Measurements from ENCODE around the gene DLX5. TPM values are rescaled to one million over a fixed set of nuclear protein-coding genes. Genes with fewer than 3 reads are reported as not detected.

Gene DLX5
- total and polyA plus RNA-seq, 9 of the 15 experiments (the other 6 are each of a cell fraction or from before 2014, with no cell fraction given): not detected

DNA sequence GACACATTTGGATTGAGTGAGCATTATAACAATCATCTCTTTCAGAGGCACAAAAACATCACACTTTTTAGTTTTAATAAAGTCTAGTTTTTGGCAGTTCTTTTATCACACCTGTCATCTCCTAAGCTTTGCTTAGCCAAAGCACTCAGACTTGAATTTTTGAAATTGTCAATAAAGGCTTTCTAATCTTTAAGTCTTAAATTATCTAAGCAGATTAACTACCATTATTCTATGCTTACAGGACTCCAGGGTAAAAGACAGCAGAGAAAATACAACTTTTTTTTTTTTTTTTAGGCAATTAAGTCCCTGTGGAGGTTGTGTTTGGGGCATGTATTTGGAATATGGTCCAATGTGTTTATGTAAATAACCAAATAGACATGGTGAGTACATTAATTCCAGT is 36.9 kb downstream of the DLX5 start:
- ChIA-PET POLR2A (interaction anchor here (0.7 to 1.3 kb wide), 2 partner anchors 11 to 18 kb away, joined by 3 to 4 read pairs; no protein-coding TSS in a partner anchor), CTCF (ENCODE audit: low intra/inter-chr PET ratio) (no interaction called here)
- H3K9ac ChIP-seq (ENCODE audit: insufficient read depth in 1 of 2, low read depth in 2 of 2, low read length in 2 of 2): no peak overlapping the region
- in situ Hi-C loops (cut with MboI): no loop called here
- H3K27me3 ChIP-seq (ENCODE audit: control insufficient read depth in 2 of 2, insufficient read depth in 2 of 2, low read length in 2 of 2): peaks cover 25 to 26% of the 10 kb centered on the region in 2 experiments; a peak in 4 of 5 replicates
- intact Hi-C loops (cut with micrococcal nuclease): no loop called here
- DNase-seq (ENCODE audit: extremely low read depth in 1 of 4, low spot score in 3 of 4) (no peak), FAIRE-seq (no peak), ATAC-seq (no peak)
- H3K4me3 ChIP-seq: no peak overlapping the region
- H3K79me2 ChIP-seq (ENCODE audit: control insufficient read depth, insufficient read depth, low read length): no peaks in the 10 kb centered on the region
- H3K9me1 ChIP-seq (ENCODE audit: control insufficient read depth, insufficient read depth, low read length): no peaks in the 10 kb centered on the region
- H3K4me1 ChIP-seq (replicated peaks in 1 of 2; ENCODE audit: control insufficient read depth in 2 of 2, insufficient read depth in 2 of 2, low read length in 2 of 2): no peaks in the 10 kb centered on the region
- H3K4me2 ChIP-seq (ENCODE audit: insufficient read depth, low read length): no peak overlapping the region
- no peaks in the 10 kb centered on the region for H3K9me3 ChIP-seq (replicated peaks; ENCODE audit: control insufficient read depth, insufficient read depth, low read depth, low read length)
- H3K27ac ChIP-seq (ENCODE audit: extremely low read depth, low read depth, low read length): no peak overlapping the region
- H3K36me3 ChIP-seq (ENCODE audit: control insufficient read depth, insufficient read depth, low read length): no peaks in the 10 kb centered on the region
- H2AFZ ChIP-seq (ENCODE audit: low read depth, low read length): no peak overlapping the region
- BruUV-seq (replicated peaks): no TSS peak
- H4K20me1 ChIP-seq (replicated peaks; ENCODE audit: control insufficient read depth, insufficient read depth, low read length): no peaks in the 10 kb centered on the region
- TF ChIP-seq, protein P1, sequence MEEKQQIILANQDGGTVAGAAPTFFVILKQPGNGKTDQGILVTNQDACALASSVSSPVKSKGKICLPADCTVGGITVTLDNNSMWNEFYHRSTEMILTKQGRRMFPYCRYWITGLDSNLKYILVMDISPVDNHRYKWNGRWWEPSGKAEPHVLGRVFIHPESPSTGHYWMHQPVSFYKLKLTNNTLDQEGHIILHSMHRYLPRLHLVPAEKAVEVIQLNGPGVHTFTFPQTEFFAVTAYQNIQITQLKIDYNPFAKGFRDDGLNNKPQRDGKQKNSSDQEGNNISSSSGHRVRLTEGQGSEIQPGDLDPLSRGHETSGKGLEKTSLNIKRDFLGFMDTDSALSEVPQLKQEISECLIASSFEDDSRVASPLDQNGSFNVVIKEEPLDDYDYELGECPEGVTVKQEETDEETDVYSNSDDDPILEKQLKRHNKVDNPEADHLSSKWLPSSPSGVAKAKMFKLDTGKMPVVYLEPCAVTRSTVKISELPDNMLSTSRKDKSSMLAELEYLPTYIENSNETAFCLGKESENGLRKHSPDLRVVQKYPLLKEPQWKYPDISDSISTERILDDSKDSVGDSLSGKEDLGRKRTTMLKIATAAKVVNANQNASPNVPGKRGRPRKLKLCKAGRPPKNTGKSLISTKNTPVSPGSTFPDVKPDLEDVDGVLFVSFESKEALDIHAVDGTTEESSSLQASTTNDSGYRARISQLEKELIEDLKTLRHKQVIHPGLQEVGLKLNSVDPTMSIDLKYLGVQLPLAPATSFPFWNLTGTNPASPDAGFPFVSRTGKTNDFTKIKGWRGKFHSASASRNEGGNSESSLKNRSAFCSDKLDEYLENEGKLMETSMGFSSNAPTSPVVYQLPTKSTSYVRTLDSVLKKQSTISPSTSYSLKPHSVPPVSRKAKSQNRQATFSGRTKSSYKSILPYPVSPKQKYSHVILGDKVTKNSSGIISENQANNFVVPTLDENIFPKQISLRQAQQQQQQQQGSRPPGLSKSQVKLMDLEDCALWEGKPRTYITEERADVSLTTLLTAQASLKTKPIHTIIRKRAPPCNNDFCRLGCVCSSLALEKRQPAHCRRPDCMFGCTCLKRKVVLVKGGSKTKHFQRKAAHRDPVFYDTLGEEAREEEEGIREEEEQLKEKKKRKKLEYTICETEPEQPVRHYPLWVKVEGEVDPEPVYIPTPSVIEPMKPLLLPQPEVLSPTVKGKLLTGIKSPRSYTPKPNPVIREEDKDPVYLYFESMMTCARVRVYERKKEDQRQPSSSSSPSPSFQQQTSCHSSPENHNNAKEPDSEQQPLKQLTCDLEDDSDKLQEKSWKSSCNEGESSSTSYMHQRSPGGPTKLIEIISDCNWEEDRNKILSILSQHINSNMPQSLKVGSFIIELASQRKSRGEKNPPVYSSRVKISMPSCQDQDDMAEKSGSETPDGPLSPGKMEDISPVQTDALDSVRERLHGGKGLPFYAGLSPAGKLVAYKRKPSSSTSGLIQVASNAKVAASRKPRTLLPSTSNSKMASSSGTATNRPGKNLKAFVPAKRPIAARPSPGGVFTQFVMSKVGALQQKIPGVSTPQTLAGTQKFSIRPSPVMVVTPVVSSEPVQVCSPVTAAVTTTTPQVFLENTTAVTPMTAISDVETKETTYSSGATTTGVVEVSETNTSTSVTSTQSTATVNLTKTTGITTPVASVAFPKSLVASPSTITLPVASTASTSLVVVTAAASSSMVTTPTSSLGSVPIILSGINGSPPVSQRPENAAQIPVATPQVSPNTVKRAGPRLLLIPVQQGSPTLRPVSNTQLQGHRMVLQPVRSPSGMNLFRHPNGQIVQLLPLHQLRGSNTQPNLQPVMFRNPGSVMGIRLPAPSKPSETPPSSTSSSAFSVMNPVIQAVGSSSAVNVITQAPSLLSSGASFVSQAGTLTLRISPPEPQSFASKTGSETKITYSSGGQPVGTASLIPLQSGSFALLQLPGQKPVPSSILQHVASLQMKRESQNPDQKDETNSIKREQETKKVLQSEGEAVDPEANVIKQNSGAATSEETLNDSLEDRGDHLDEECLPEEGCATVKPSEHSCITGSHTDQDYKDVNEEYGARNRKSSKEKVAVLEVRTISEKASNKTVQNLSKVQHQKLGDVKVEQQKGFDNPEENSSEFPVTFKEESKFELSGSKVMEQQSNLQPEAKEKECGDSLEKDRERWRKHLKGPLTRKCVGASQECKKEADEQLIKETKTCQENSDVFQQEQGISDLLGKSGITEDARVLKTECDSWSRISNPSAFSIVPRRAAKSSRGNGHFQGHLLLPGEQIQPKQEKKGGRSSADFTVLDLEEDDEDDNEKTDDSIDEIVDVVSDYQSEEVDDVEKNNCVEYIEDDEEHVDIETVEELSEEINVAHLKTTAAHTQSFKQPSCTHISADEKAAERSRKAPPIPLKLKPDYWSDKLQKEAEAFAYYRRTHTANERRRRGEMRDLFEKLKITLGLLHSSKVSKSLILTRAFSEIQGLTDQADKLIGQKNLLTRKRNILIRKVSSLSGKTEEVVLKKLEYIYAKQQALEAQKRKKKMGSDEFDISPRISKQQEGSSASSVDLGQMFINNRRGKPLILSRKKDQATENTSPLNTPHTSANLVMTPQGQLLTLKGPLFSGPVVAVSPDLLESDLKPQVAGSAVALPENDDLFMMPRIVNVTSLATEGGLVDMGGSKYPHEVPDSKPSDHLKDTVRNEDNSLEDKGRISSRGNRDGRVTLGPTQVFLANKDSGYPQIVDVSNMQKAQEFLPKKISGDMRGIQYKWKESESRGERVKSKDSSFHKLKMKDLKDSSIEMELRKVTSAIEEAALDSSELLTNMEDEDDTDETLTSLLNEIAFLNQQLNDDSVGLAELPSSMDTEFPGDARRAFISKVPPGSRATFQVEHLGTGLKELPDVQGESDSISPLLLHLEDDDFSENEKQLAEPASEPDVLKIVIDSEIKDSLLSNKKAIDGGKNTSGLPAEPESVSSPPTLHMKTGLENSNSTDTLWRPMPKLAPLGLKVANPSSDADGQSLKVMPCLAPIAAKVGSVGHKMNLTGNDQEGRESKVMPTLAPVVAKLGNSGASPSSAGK (IDR thresholded peaks at IDR 0.05): no peak
- TF ChIP-seq, protein P2, sequence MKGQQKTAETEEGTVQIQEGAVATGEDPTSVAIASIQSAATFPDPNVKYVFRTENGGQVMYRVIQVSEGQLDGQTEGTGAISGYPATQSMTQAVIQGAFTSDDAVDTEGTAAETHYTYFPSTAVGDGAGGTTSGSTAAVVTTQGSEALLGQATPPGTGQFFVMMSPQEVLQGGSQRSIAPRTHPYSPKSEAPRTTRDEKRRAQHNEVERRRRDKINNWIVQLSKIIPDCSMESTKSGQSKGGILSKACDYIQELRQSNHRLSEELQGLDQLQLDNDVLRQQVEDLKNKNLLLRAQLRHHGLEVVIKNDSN (CRISPR knock-in tag; IDR thresholded peaks at IDR 0.05): no peak
- TF ChIP-seq U2AF1 (optimal IDR thresholded peaks at IDR 0.05; ENCODE audit: low read depth, low read length): no peak
- TF ChIP-seq ZBED1 (IDR thresholded peaks at IDR 0.05): no peak
- TF ChIP-seq MYBL2 (IDR thresholded peaks at IDR 0.05; ENCODE audit: low read depth): no peak
- no peak for TF ChIP-seq MYBL2 (CRISPR knock-in tag; IDR thresholded peaks at IDR 0.05; ENCODE audit: borderline replicate concordance)
- no peak for TF ChIP-seq EP400 (IDR thresholded peaks at IDR 0.05)
- no peak for TF ChIP-seq TAF7 (tag; IDR thresholded peaks at IDR 0.05)
- no peak for TF ChIP-seq FOXK1 (CRISPR knock-in tag; IDR thresholded peaks at IDR 0.05; ENCODE audit: borderline replicate concordance)
- no peak for TF ChIP-seq HOXB6 (CRISPR knock-in tag; IDR thresholded peaks at IDR 0.05; ENCODE audit: borderline replicate concordance)
- no peak for TF ChIP-seq ASH1L (IDR thresholded peaks at IDR 0.05; ENCODE audit: borderline replicate concordance, low read depth, partially characterized antibody)
- TF ChIP-seq IFI16 (CRISPR knock-in tag; IDR thresholded peaks at IDR 0.05): no peak

Data from K562 (cell line).